ENCODE measurements around the gene PDGFRB.

The PDGFRB gene

GRCh38 chr5:150155258-150156026 lies at the start of gene PDGFRB:
TSS of gene PDGFRB (minus strand) at chr5:150155845. CDS start at chr5:150137047, 18,798 bp downstream.
- peak; percentile 6 for DNase-seq

- DNase-seq: no peak
Measured at GRCh38 chr5:150204590-150204960, 48.9 kb upstream of the PDGFRB start.

- no peak for DNase-seq
Measured at GRCh38 chr5:150203832-150204589, 48.4 kb upstream of the PDGFRB start.

DNA sequence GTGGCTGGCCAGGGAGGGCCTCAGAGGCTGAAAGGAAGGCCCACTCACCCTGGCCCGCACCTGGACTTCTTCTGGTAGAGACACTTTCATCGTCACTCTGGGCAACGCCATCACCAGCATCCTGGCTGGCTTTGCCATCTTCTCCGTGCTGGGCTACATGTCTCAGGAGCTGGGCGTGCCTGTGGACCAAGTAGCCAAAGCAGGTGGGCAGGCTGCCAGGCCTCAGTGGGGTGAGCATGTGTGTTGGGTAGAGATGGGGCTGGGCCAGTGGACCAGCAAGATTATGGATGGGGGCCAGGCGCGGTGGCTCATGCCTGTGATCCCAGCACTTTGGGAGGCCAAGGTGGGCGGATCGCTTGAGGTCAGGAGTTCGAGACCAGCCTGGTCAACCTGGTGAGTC lies 46.9 kb upstream of the PDGFRB start:
- no peak for DNase-seq

DNA sequence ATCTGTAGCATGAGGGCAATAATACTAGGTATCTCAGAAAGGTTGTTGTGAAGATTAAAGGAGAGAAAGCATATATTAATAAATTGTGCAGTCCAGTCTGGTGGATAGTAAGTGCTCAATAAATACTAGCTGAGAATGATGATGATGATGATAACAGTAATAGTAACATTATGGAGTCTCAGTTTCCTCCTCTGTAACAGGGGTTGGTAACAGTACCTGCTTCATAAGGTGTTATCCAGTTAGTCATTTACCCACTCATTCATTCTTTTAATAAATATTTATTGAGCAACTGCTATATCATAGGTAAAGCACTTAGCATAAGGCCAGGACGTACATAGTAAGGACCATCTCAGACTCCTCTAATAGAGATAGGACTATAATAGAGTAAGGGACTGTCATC lies 41.8 kb upstream of the PDGFRB start:
- DNase-seq: no peak

DNA sequence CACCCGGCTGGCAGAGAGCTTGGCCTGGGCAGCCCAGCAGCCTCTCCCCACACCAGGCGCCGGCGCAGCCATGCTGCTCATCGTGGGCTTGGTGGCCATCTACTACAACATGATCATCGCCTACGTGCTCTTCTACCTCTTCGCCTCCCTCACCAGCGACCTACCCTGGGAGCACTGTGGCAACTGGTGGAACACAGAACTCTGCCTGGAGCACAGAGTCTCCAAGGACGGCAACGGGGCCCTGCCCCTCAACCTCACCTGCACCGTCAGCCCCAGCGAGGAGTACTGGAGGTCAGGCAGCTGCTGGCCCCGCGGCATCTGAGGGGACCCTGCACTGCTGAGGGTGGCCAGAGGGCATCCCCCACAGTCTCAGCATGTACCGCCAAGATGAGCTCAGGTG lies 41.3 kb upstream of the PDGFRB start:
- no peak for DNase-seq

DNA sequence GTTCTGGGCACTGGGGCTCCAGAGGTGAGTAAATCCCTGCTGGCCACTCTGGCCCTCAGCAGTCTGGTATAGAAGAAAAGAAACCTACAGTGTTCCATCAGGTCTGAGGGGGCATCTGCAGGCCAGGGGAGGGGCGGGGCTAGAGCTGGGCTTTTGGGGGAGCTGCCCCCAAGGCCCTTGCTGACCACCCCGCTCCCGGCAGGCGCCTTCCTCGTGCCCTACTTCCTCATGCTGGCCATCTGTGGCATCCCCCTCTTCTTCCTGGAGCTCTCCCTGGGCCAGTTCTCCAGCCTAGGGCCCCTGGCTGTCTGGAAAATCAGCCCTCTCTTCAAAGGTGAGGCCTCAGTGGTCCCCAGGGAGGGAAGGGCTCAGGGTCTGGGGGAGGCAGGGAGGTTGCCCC lies 40.9 kb upstream of the PDGFRB start:
- no peak for DNase-seq

DNA sequence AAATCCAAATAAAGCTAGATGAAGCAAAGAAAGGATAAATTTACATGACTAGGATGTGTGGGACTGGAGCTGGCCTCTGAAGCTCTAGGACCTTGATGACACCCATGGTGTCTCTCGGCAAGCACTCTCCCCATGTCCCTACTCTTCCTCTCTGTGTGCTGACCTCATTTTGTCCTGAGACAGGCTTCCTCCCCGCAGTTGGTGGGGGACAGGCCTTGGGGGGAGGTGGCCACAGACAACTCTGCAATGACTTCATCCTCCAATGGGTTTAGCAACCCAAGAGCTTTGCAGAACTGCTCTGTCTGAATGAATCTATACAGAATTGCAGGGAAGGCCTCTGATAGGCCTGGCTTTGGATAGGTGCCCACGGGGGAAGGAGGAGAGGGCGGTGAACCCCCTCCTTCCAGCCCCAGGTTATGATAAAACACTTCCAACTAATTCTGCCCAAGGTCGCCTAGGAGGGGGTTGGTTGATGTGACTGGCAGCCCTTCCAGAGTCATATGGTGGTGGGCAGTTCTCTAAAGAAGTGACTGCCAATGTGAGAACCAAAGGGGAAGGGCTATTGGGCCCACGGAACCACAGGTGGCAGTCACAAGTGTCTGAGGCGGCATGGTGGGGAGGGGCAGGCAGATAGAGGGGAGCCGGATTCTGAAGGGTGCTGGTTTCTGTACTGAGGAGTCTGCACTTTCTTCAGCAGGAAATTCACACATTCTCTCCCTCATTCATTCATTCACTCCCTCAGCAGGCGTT lies 40.3 kb upstream of the PDGFRB start:
- no peak for DNase-seq

- DNase-seq: no peak
Measured at GRCh38 chr5:150192462-150192861, 36.8 kb upstream of the PDGFRB start.

DNA sequence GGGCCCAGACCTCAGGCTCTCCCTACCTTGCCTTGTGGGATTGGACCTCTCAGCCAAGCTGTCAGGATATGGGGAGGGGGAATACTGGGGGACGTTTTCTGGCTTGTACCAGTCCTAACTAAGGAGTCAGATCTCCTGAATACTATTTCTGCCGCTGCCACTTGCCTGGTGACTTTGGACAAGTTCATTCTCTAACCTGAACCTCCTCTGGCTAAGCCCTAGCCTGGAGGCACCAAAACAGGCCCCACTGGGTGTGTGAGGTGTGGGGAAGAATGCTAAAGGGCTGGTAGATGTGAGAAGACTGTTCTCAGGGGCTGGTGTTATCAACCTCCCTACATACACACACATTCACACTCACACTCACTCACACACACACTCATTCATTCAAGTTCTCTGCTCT lies 35.3 kb upstream of the PDGFRB start:
- no peak for DNase-seq

DNA sequence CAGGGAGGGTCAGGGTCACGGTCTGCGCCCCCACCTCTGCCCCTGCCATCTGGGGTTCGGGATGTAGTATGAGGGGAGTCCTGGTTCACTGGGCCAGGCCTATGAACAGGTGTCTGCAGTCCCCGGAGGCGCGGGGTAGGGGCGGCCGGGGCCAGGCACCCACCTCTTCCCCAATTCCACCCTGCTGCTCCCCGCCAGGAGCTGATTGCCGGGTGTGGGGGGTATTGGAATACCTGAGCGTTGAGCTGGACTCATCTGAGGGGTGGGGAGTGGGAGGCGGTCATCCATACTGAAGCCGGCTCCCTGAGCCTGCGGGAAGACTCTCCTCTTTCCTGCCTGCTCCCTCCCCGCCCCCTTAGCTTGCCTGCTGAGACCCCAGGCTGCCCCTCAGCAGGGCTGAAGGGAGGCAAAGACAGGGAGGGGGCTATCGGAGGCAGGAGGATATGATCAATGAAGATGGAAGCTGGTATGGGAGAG lies 34.9 kb upstream of the PDGFRB start:
- no peak for DNase-seq

GRCh38 chr5:150189728-150190502 lies 34.3 kb upstream of the PDGFRB start, which contains the start of gene SLC6A7:
TSS of gene SLC6A7 (plus strand) at chr5:150190062. CDS start at chr5:150190328, 266 bp downstream.
- DNase-seq: no peak

- DNase-seq: no peak
Measured at GRCh38 chr5:150189326-150189725, 33.7 kb upstream of the PDGFRB start.

DNA sequence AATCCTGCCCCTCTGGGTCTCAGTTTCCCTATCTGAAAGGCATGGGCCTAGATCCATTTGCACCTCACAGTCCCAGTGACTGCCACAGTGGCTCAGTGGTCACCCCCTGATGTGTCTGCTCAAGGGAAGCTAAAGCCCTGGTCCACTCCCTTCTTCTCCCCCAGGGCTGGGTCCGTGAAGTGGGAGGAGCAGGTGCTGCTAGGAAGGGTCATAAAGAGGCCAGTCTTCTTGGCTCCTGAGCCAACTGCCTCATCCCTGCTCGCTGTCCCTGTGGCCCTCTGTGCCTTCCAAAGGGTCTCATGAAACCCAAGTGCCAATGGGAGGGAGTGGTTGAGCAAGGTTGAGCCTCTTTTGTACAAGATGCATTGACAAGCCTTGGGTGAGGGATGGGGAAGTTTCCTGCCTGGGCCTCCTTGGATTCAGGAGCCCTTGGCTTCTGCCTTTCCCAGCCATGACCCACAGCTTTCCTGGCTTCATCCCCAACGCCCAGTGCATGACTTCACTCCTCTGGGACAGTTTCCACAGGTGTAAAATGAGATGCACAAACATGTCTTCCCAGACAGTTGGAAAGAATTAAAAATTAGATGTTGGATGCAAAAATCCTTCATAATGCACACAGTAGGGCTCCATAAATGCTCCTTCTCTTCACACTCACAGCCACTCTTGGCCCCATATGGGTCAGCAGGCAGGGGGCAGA lies 32.6 kb upstream of the PDGFRB start:
- DNase-seq: no peak

DNA sequence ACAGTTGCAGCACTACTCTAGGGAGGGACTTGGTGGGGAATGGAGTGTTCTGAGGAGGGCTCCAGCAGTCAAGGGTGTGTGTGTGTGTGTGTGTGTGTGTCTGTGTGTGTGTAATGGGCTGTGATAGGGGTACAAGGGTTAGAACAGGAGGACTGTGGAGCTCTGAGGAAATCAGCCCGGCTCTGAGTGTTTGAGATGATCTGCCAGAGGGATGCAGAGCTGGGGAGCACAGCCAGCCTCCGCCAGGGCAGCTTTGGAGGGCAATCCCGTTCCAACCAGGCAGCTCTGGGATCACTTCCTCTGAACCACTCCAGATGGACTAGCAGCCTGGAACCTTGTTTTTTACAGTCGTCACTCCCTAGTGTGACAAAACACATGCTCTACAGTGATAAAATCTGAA lies 31.3 kb upstream of the PDGFRB start:
- DNase-seq: no peak

DNA sequence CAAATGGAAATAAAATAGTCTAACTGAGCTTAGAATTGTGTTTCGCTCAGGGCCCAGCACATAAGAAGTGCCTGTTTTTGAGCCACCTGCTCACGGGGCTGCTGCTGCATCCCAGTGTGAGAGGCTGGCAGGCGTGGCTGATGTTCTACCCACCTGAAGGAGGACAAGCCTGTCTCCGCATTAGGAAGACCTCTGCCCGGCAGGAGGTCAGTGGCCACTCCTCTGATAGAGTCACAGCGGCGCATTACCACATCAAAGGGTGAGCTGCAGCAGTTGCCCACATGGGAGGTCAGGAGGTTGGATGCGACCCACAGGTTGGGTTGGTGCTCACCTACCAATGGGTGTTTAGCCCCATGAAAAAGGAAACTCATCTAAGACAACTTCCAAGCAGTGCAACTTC lies 30.5 kb upstream of the PDGFRB start:
- no peak for DNase-seq

DNA sequence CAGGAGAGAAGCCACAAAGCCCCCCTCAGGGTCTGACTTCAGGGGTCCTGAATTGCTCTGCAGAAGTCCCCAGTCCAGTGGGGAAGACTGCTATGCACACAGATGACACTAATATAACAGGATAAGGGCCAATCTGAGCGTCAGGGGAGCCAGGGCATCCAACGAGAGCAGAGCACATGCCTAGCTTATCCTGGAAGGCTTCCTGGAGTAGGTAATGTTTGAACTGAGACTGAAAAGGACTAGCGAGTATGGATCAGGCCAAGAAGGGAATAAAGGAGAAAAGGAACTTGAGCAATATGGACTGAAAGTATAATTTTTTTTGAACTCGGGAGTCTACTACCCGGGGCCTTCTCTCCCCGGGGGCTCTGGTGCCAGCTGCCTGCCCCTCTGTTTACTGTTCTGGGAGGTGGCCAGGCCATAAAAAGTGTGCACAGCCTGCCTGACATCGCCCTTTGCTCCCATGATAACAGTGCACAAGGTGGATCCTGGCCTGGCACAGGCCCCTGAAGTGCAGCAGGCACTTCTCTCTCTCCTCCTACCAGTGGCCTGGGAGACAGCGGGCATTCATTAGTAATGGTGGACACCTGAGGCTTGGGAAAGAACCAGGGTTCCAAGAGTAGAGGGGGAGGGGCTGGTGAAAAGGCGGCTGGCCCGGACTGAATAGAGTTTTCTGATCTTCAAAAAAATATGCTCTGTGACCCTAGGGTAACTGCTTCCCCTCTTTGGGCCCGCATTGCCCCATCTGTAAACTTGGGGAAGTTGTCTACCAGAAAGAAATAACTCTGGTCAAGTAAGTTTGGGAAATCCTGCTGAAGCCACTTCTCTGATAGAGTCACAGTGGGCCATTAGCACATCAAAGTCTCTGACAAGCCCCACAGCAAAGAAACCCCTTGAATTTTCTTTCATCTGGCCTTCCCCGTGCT lies 29.6 kb upstream of the PDGFRB start:
- no peak for DNase-seq

DNA sequence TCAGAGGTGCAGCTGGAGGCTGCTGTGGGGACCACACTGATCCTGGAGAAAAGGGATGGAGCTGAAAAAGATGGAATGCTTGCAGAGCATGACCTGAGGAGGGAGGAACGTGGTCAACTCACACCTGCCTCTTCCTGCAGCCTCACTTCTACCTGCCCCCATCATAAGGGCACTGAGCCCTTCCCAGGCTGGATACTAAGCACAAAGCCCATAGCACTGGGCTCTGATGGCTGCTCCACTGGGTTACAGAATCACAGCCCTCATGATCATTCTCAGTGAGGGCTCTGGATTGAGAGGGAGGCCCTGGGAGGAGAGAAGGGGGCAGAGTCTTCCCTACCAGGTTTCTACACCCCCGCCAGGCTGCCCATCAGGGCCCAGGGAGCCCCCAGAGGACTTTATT lies 28.4 kb upstream of the PDGFRB start:
- DNase-seq: no peak

- no peak for DNase-seq
Measured at GRCh38 chr5:150183436-150183835, 27.8 kb upstream of the PDGFRB start.

GRCh38 chr5:150182774-150183173 lies 27.1 kb upstream of the PDGFRB start:
- no peak for DNase-seq

All from stimulated activated CD4-positive, alpha-beta T cell treated with anti-CD3 and anti-CD28 coated beads, Interleukin-1b, Interleukin-23, amount 100 ng/mL, for 48 hours (primary cell).